Mesendoderm (in vitro differentiated cells): Measurements from ENCODE around the gene C3orf20.

Source experiments
- DNase-seq: peaks from one replicate; pipeline ENCODE4 v3.0.0; 2013
- H2AK5ac ChIP-seq: 2 replicates; pipeline ENCODE4 v1.6.1; 2013; ENCODE audit warnings: low read length, inconsistent platforms
- H2BK120ac ChIP-seq: 2 replicates; pipeline ENCODE4 v1.6.1; 2013; ENCODE audit warnings: low read depth, mild to moderate bottlenecking, low read length, moderate library complexity, mixed read lengths
- H2BK15ac ChIP-seq: replicated peaks from 2 replicates; pipeline ENCODE4 v1.6.1; 2013; ENCODE audit warnings: low read depth, mild to moderate bottlenecking, moderate library complexity
- H2BK5ac ChIP-seq: 2 replicates; pipeline ENCODE4 v1.6.1; 2013; ENCODE audit warnings: low read length, inconsistent platforms
- H3K18ac ChIP-seq: 2 replicates; pipeline ENCODE4 v1.6.1; 2013; ENCODE audit warnings: mild to moderate bottlenecking, low read length, mixed read lengths
- H3K23ac ChIP-seq: one replicate; pipeline ENCODE4 v1.6.1; 2013; ENCODE audit warnings: low read length
- H3K27ac ChIP-seq: 2 replicates; pipeline ENCODE4 v1.5.1; 2013; ENCODE audit warnings: low read depth, mild to moderate bottlenecking, inconsistent platforms, low read length, moderate library complexity
- H3K27me3 ChIP-seq: 2 replicates; pipeline ENCODE4 v1.6.1; 2013; ENCODE audit warnings: low read length, control low read depth, mild to moderate bottlenecking, inconsistent platforms; ENCODE audit not compliant: insufficient read depth, poor library complexity
- H3K36me3 ChIP-seq: 2 replicates; pipeline ENCODE4 v1.6.1; 2013; ENCODE audit warnings: low read length, inconsistent platforms; ENCODE audit not compliant: control insufficient read depth, insufficient read depth
- H3K4ac ChIP-seq: one replicate; pipeline ENCODE4 v1.6.1; 2013; ENCODE audit warnings: low read depth, mild to moderate bottlenecking, low read length, moderate library complexity
- H3K4me1 ChIP-seq: 2 replicates; pipeline ENCODE4 v1.6.1; 2013; ENCODE audit warnings: low read depth, low read length, inconsistent platforms; ENCODE audit not compliant: control insufficient read depth
- H3K4me2 ChIP-seq: 2 replicates; pipeline ENCODE4 v1.6.1; 2013; ENCODE audit warnings: low read length
- H3K4me3 ChIP-seq: 2 replicates; pipeline ENCODE4 v1.5.1; 2013; ENCODE audit warnings: mild to moderate bottlenecking, low read length
- H3K56ac ChIP-seq: one replicate; pipeline ENCODE4 v1.6.1; 2013; ENCODE audit warnings: low read length
- H3K79me1 ChIP-seq: 2 replicates; pipeline ENCODE4 v1.6.1; 2013; ENCODE audit warnings: low read length, inconsistent platforms
- H3K79me2 ChIP-seq: 2 replicates; pipeline ENCODE4 v1.6.1; 2013; ENCODE audit warnings: mild to moderate bottlenecking, low read length; ENCODE audit not compliant: control insufficient read depth, insufficient read depth
- H3K9ac ChIP-seq: 2 replicates; pipeline ENCODE4 v1.6.1; 2013; ENCODE audit warnings: low read length, inconsistent platforms
- H4K5ac ChIP-seq: one replicate; pipeline ENCODE4 v1.6.1; 2013; ENCODE audit warnings: low read length
- H4K8ac ChIP-seq: one replicate; pipeline ENCODE4 v1.6.1; 2013; ENCODE audit warnings: low read depth, mild to moderate bottlenecking, control low read depth, low read length, moderate library complexity
- WGBS: extraction: QIAGEN DNeasy Blood & Tissue Kit; methylation state at CpG from one replicate; pipeline ENCODE4 v1.1.7; 2013; ENCODE audit warnings: low lambda C conversion rate, missing lambda C conversion rate; ENCODE audit not compliant: insufficient coverage; ENCODE audit errors: extremely low coverage; 5-methylcytosine and 5-hydroxymethylcytosine counted together

C3orf20 gene

DNA sequence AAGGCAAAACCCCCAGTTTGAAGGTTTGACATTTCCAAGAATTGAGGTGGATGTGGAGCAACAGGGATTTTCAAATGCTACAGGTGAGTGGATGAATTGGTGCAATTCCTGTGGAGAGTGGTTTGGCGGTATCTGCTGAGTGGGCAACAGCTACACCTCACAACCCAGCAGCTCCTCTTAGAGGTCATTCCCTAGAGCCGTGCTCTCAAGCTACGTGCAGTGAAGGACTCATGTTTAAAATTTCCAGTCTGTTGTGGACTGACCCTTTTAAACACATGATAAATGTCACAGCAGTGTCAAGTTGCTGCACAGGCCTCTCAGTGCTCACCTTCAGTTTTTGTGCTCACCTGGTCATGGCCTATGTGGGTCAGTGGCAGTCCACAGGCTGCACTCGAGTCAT is 9.5 kb downstream of the C3orf20 start:
- Histone ChIP-seq H3K56ac (no peak overlapping the region), H3K27me3 (no peaks in the 10 kb centered on the region), H3K18ac (no peak overlapping the region), H3K4me2 (no peak overlapping the region), H3K23ac (no peak overlapping the region), H3K79me2 (no peaks in the 10 kb centered on the region), H3K4me1 (no peaks in the 10 kb centered on the region), H4K8ac (no peak overlapping the region), H2AK5ac (no peak overlapping the region), H3K79me1 (no peaks in the 10 kb centered on the region), H3K9ac (no peak overlapping the region), H2BK120ac (no peak overlapping the region), H3K4ac (no peak overlapping the region), H3K36me3 (no peaks in the 10 kb centered on the region), H2BK5ac (no peak overlapping the region), H3K27ac (no peak overlapping the region), H4K5ac (no peak overlapping the region), H2BK15ac (no peak overlapping the region), H3K4me3 (no peak overlapping the region)
- no peak for DNase-seq
- no CpG with 5 or more reads among the region's 4 CpGs for WGBS

DNA sequence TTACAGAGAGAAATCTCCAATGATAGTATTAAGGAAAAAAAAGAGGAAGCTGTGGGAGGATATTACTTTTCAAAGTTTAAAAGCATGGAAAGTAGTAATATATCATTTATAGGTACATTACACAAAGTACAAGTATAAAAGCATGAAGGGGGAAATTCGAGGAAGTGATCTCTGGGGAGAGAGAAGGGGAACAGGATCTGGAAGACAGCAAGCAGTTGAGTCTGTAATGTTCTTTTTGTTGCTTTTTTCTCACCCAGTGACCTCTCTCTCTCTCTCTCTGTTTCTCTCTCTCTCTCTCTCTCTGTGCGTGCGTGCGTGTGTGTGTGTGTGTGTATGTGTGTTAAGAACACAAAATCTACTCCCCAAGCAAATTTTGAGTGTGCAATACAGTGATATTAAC is 10.2 kb downstream of the C3orf20 start:
- Histone ChIP-seq H3K23ac (no peak overlapping the region), H2BK120ac (no peak overlapping the region), H3K4ac (no peak overlapping the region), H3K4me3 (no peak overlapping the region), H3K4me1 (no peaks in the 10 kb centered on the region), H3K79me1 (no peaks in the 10 kb centered on the region), H3K18ac (no peak overlapping the region), H3K36me3 (no peaks in the 10 kb centered on the region), H3K27me3 (no peaks in the 10 kb centered on the region), H3K9ac (no peak overlapping the region), H3K4me2 (no peak overlapping the region), H2BK15ac (no peak overlapping the region), H3K56ac (no peak overlapping the region), H4K5ac (no peak overlapping the region), H4K8ac (no peak overlapping the region), H2BK5ac (no peak overlapping the region), H3K79me2 (no peaks in the 10 kb centered on the region), H2AK5ac (no peak overlapping the region), H3K27ac (no peak overlapping the region)
- DNase-seq = no peak
- no CpG with 5 or more reads among the region's 4 CpGs for WGBS

DNA sequence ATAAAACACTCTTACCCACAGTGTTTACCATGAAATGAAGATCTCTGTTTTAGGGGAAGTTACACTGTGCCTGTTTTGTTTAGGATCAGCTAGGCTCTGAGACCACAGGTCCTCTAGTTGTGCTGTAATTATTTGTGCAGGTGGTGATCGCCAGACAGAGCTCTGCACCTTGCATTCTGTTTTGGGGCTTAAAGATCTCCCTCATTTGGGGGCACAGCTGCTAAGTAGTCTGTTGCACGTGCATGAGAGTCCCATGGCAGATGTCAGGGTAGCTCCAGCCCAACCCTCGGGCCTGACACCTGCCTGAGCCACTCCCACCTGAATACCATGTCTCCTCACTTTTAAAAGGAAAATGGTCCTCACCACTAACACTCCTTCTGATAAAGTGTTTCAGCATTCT is 12.4 kb downstream of the C3orf20 start:
- Histone ChIP-seq H3K18ac (no peak overlapping the region), H2AK5ac (no peak overlapping the region), H4K5ac (no peak overlapping the region), H2BK15ac (no peak overlapping the region), H4K8ac (no peak overlapping the region), H3K4me1 (no peaks in the 10 kb centered on the region), H3K4me2 (no peak overlapping the region), H3K79me1 (no peaks in the 10 kb centered on the region), H3K23ac (no peak overlapping the region), H3K4me3 (no peak overlapping the region), H2BK120ac (no peak overlapping the region), H3K79me2 (no peaks in the 10 kb centered on the region), H3K36me3 (no peaks in the 10 kb centered on the region), H2BK5ac (no peak overlapping the region), H3K9ac (no peak overlapping the region), H3K27ac (no peak overlapping the region), H3K27me3 (no peaks in the 10 kb centered on the region), H3K4ac (no peak overlapping the region), H3K56ac (no peak overlapping the region)
- no peak for DNase-seq
- no CpG with 5 or more reads among the region's 3 CpGs for WGBS

DNA sequence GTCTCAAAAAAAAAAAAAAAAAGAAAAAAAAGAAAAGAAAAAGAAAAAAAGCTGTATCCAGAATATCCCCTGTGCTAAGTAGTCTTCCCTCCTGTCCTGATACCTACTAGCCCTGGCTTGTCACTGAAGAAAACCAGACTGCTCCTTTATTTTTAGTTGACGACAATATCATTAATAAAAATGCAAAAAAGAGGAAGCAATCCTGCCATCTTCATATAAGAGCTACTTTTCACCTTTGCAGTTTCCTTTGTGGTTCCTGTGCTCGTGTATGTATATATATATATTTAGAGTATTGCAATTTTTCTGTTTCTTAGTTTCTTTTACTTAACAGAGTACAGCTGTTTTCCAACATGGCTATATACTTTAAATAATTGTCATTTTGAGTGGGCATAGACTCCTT is 13.6 kb downstream of the C3orf20 start:
- Histone ChIP-seq H3K56ac (no peak overlapping the region), H3K27me3 (no peaks in the 10 kb centered on the region), H2BK120ac (no peak overlapping the region), H3K18ac (no peak overlapping the region), H3K9ac (no peak overlapping the region), H3K27ac (no peak overlapping the region), H4K5ac (no peak overlapping the region), H3K23ac (no peak overlapping the region), H3K4me3 (no peak overlapping the region), H3K4ac (no peak overlapping the region), H3K4me2 (no peak overlapping the region), H3K79me2 (no peaks in the 10 kb centered on the region), H3K4me1 (no peaks in the 10 kb centered on the region), H3K79me1 (no peaks in the 10 kb centered on the region), H2AK5ac (no peak overlapping the region), H2BK5ac (no peak overlapping the region), H2BK15ac (no peak overlapping the region), H3K36me3 (no peaks in the 10 kb centered on the region), H4K8ac (no peak overlapping the region)
- DNase-seq = no peak
- no CpG with 5 or more reads among the region's 2 CpGs for WGBS

DNA sequence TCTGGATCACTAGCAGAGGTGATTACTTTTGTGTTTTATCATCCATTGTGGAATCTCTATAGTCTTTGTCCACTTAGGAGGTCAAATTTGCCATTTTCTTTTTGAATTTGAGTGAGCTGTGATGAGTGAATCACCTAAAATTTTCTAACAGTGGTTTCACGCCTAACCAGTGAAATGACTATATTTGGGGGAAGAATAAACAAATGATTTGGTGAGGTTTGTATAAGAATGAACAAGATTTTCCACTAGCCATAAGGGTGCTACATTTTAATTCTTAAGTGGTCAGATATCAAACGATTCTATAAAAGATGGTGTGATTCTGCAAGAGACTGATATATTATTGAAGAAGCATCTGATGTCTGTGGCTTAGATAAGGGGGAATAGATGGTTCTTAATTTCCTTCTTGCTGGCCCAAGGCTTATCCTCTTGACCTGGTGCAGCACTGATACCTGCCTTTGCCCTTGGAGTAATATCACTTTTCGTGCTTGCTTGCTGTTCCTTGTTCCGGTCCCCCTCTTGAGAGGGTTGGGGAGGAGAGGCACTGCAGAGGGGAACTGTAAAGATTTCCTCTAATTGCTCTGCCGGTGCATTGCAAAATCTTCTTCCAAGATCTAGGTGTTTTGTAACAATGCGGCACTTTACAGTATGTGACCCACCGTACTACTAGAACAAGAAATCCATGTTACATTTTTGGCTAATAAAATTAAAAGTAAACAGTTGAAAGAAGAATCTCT is 14.5 kb downstream of the C3orf20 start:
- Histone ChIP-seq H2AK5ac (no peak overlapping the region), H3K4me3 (no peak overlapping the region), H4K5ac (no peak overlapping the region), H2BK120ac (no peak overlapping the region), H3K27ac (no peak overlapping the region), H3K23ac (no peak overlapping the region), H3K9ac (no peak overlapping the region), H3K4me1 (no peaks in the 10 kb centered on the region), H2BK5ac (no peak overlapping the region), H3K18ac (no peak overlapping the region), H4K8ac (no peak overlapping the region), H2BK15ac (no peak overlapping the region), H3K36me3 (no peaks in the 10 kb centered on the region), H3K27me3 (no peaks in the 10 kb centered on the region), H3K4me2 (no peak overlapping the region), H3K4ac (no peak overlapping the region), H3K79me1 (no peaks in the 10 kb centered on the region), H3K79me2 (no peaks in the 10 kb centered on the region), H3K56ac (no peak overlapping the region)
- WGBS = no CpG with 5 or more reads among the region's 7 CpGs
- DNase-seq = no peak

DNA sequence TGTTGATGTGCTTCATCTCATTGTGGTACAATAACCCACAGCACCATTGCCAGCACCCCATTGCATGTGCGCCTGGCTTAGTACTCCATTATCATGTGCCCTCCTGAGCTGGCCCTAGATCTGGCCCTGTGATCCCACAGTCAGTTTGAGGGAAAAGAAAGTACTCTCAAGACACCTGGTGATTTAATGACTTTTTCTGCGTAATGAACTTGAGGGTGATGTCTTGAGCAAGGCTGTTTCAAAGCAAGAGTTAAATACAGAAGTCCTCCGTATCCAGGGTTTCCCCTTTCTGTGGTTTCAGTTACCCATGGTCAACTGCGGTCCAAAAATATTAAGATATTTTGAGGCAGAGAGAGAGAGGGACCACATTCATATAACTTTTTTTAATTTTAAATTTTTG is 16.3 kb downstream of the C3orf20 start:
- DNase-seq = no peak

More for the DNA sequence above, 16.3 kb downstream of the C3orf20 start:
- Histone ChIP-seq H3K23ac (no peak overlapping the region), H3K4ac (no peak overlapping the region), H4K8ac (no peak overlapping the region), H3K79me1 (no peaks in the 10 kb centered on the region), H3K18ac (no peak overlapping the region), H2BK15ac (no peak overlapping the region), H3K27ac (no peak overlapping the region), H3K4me1 (no peaks in the 10 kb centered on the region), H2BK5ac (no peak overlapping the region), H3K79me2 (no peaks in the 10 kb centered on the region), H3K36me3 (no peaks in the 10 kb centered on the region), H4K5ac (no peak overlapping the region), H3K9ac (no peak overlapping the region), H2BK120ac (no peak overlapping the region), H3K56ac (no peak overlapping the region), H3K4me2 (no peak overlapping the region), H3K27me3 (no peaks in the 10 kb centered on the region), H2AK5ac (no peak overlapping the region), H3K4me3 (no peak overlapping the region)
- no CpG with 5 or more reads among the region's 4 CpGs for WGBS
